Hindlimb muscle (tissue), 1 donor: ENCODE results near the gene BZW2. TPM values are rescaled to one million over a fixed set of nuclear protein-coding genes. Genes with fewer than 3 reads are reported as not detected.
A peak's percentile ranks its signal among the peaks of the same experiment; 100 is the strongest.
"Not testable (repeated sequence)": the region's sequence is repeated elsewhere in the genome, so short reads cannot be mapped to it uniquely, and the experiment has no call there.

Source experiments
- DNase-seq: peaks from one replicate; pipeline ENCODE4 v3.0.0-alpha.2; 2013
- polyA plus RNA-seq: library from polyadenylated mRNA; unstranded; fragments of 120-200 nt; gene quantifications from one replicate; pipeline ENCODE4 v1.2.1, GENCODE V29; 2013; ENCODE audit not compliant: insufficient read length

BZW2 gene
- polyA plus RNA-seq, 1 donor = 142 TPM

DNA sequence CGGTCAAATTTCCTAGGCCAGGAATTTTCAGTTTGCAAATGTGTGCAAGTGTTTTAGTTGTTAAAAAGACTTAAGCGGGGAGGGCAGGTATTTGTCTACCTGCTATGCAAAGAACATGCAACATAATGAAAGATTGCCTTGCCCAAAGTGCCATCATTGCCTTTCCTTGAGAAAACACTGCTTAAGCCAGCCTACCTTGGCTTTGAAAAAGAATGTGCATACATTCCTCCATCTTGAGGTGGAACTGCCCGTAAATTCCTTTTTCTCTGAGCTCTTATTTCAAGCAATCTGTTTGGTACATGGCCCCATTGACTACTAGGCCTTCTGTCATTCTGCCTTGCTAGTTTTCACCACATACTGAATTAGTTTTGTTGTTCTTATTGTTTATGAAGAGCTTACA is 29.3 kb downstream of the BZW2 start:
- DNase-seq = no peak

- DNase-seq = no peak
Observed at GRCh38 chr7:16677978-16678494, 32.1 kb downstream of the BZW2 start.

DNA sequence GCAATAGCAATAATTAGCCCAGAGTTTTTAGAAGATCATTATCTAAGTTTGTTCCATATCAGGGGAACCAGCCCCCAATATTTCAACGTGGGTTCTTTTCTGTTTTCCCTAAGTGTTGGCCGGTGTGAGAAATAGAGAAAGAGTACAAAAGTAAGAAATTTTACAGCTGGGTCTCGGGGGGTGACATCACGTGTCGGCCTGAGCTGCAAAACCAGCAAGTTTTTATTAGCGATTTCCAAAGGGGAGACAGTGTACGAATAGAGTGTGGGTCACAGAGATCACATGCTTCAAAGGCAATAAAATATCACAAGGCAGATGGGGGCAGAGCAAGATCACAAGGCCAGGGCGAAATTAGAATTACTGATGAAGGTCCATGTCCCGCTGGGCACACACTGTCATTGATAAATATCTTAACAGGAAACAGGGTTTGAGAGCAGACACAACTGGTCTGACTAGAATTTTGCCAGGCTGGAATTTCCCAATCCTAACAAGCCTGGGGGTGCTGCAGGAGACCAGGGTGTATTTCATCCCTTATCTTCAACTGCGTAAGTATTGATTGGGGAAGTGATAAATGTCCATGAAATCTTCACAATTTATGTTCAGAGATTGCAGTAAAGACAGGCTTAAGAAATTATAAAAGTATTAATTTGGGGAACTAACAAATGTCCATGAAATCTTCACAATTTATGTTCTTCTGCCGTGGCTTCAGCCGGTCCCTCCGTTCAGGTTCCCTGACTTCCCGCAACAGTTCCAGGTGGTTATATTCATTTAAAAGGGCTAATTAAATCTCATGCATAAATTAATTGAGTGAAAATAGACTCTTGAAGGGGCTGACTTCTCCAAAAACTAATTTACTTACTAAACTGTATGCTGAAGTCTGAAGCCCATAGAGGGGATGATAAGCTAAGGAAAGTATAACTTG is 32.9 kb downstream of the BZW2 start:
- DNase-seq = not testable (repeated sequence)

DNA sequence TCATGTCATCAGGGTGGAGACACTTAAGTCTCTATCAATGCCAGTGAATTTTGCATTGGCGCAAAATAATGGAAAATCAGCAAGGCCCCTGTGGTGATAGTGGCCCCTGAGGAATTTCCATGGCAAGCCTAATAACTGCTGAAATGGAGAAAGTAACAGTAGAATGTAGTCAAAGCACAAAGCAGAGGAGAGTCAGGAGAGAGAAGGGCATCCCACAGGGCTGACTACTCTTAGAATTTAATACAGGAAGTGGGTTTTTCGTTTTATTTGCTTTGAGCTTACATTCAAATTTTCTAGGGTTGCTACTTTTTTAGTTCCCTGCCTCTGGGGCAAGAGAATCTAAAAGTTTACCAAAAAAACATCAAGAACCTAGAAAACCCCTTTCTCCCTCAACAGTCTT is 39.0 kb downstream of the BZW2 start:
- DNase-seq = no peak

- DNase-seq = no peak
Observed at GRCh38 chr7:16685535-16685934, 39.6 kb downstream of the BZW2 start.

DNA sequence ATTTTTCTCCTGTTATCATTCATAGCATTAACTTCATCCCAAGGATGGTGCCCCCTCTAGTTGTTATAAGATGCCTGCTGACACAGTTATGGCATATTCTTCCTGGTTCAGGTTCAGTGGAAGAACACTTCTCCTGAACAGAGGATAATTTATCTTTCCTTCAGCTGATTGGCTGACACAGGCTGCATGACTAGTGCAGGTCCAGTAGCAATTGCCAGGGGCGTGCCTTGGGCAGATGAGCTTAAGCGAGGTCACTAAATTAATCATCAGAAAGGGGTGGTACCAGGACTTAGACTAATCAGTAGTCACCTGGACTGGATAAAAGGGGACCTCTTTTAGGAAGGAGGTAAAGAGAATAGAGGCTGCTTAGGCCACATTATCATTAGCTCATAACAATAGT is 42.3 kb downstream of the BZW2 start:
- no peak for DNase-seq

DNA sequence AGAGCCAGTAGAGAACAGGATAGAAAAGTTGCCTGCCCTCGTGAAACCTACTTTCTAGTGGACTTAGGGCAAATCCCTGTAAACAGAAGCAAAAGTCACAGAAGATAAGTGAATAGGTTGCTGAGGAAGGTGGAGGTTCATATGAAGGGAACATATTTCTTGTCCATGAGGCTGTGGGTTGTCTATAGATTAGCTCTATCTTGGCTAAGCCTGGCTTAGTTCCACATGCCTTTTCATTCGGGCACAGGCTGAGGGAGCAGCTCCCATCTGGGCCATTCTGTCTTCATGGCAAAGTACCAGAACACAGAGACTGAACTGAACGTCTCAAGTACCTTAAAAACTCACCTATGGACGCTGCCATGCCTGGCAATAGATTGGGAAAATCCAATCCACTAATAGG is 45.3 kb downstream of the BZW2 start:
- no peak for DNase-seq

- DNase-seq = no peak
Observed at GRCh38 chr7:16693601-16694318, 47.8 kb downstream of the BZW2 start.

GRCh38 chr7:16694806-16695205 is 48.8 kb downstream of the BZW2 start:
- DNase-seq = no peak

GRCh38 chr7:16695621-16696237 is 49.7 kb downstream of the BZW2 start:
- peak; percentile 19 for DNase-seq

DNA sequence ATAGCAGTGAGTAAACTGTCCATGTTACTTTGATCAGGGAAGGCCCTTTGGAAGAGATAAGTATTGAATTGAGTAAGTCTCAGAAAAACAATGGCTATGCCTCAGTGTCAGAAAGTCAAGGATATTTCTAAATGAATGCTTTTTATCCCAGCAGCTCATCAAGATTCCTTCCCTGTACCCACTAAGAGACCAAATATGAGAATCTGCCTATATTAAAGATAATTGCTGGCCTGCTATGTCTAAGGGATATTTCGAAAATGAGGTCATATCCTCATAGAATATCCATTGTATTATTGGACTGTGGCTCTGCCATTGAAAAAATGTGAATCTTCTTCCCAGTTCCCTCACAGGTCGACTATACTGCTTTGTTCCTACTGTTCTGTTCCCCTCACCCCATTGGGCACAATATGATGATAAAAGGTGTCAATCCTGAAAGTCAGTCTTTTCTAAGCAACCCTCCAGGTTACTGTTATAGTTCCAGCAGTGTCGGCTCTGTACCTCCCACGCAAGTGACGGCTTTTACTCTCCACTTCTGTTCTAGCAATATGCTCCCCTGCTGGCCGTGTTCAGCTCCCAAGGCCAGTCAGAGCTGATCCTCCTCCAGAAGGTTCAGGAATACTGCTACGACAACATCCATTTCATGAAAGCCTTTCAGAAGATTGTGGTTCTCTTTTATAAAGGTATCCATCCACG is 51.7 kb downstream of the BZW2 start:
- DNase-seq = no peak

- no peak for DNase-seq
Observed at GRCh38 chr7:16698200-16698905, 52.4 kb downstream of the BZW2 start.

GRCh38 chr7:16702441-16702840 is 56.5 kb downstream of the BZW2 start:
- DNase-seq = no peak

DNA sequence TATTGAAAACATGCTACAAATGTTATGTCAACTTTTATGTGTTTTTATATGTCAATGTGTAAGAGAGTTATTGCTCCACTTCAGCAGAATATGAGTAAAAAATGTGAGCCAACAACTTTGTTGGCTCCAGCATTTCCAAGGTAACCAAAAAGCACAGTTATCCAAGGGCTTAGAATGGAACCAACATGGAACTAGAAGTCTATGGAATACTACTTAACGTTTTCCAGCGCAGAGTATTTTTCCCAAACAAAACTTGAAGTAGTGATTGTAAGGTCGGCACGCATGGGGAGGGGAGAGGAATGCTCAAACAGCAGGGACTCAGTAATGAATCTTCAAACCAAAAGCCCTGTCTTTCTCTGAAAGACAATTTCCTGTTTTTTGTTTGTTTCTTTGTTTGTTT is 62.5 kb downstream of the BZW2 start:
- peak; percentile 13 for DNase-seq

DNA sequence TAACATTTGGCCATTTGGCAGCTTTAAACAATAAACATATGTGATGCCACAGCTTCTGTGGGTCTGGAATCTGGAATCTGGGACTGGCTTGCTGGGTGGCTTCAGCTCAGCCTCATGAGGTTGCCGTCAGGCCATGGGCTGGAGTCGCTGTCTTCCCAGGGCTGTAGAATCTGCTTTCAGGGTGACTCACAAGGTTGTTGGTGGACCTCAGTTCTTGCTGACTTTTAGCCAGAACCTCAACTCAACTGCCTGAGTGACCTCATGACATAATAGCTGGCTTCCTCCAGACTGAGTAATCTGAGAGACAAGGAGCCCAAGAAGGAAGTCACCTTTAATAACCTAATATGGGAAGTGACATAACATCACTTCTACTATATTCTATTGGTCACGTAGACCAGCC is 63.0 kb downstream of the BZW2 start:
- DNase-seq = no peak

DNA sequence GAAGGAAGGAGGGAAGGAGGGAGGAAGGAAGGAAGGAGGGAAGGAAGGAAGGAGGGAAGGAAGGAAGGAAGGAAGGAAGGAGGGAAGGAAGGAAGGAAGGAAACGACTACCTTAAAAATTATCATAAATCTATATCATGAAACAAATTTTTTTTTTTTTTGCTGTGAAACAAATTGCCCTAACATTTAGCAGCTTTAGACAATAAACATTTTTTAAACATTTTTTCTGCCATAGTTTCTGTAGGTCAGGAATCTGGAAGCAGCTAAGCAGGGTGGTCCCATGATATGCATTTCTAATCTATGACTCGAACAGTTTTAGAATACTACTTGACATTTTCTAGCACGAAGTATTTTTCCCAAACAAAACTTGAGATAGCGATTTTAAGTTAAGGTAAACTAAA is 64.7 kb downstream of the BZW2 start:
- no peak for DNase-seq

GRCh38 chr7:16711730-16712129 is 65.7 kb downstream of the BZW2 start:
- DNase-seq = no peak

GRCh38 chr7:16712916-16713315 is 66.9 kb downstream of the BZW2 start:
- DNase-seq = no peak

DNA sequence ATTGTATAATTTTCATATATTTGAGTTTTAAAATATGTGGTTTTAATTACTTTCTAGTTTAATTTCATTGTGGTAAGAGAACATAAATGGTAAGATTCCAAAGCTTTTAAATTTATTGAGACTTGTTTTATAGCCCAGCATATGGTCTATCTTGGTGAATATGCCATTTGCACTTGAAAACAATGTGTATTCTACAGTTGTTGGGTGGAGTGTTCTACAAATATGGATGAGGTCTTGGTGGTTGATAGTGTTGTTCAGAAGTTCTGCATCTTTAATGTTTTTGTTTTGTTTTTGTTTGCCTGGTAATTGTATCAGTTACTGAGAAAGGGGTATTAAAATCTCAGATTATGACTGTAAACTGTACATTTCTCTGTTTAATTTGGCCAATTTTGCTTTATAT is 69.9 kb downstream of the BZW2 start:
- no peak for DNase-seq

GRCh38 chr7:16718111-16718656 is 72.2 kb downstream of the BZW2 start:
- DNase-seq = no peak

GRCh38 chr7:16719699-16720098 is 73.7 kb downstream of the BZW2 start:
- DNase-seq = no peak

DNA sequence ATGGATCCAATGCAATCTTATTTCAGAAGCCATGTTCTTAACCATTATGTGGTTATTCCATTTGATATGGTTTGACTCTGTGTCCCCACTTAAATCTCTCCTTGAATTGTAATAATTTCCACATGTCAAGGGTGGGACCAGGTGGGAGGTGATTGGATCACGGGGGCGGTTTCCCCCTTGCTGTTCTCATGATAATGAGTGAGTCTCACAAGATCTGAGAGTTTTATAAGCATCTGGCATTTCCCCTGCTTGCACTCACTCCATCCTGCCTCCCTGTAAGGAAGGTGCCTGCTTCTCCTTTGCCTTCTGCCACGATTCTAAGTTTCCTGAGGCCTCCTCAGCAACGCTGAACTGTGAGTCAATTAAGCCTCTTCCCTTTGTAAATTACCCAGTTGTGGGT is 75.6 kb downstream of the BZW2 start:
- no peak for DNase-seq
